ENCODE data around the gene FAM186B. TPM values are rescaled to one million over a fixed set of nuclear protein-coding genes. Genes with fewer than 3 reads are reported as not detected.

Gene FAM186B
- total RNA-seq, 4 donors from 2014 or later: 0.42 to 0.98 (median 0.44) TPM; not detected in 1

GRCh38 chr12:49568442-49569162, 36.8 kb downstream of the FAM186B start:
- peaks cover 0 to 53% (median 14%) of the 10 kb centered on the region in 4 donors for H3K4me1 ChIP-seq
- DNase-seq (ENCODE audit: low spot score in 2 of 2): no peak

GRCh38 chr12:49567611-49568441, 37.6 kb downstream of the FAM186B start, which contains the start of gene MCRS1:
TSS of gene MCRS1 (minus strand) at chr12:49568142. CDS start at chr12:49566731, 1,411 bp downstream.
- no peaks in the 10 kb centered on the region for H3K9me3 ChIP-seq
- TF ChIP-seq POLR2A (IDR thresholded peaks at IDR 0.05) (peak in 1 of 2 donors; percentile 52), CTCF (IDR thresholded peaks at IDR 0.05) (peak in 2 of 5 experiments; percentile 15 to 33), EP300 (IDR thresholded peaks at IDR 0.05) (peak; percentile 92 to 94)
- peaks cover 0 to 53% (median 14%) of the 10 kb centered on the region in 4 donors for H3K4me1 ChIP-seq
- peak; percentile 74 to 90 for DNase-seq (ENCODE audit: low spot score in 2 of 2)
- H3K27me3 ChIP-seq: no peaks in the 10 kb centered on the region
- WGBS, 2 donors: 0 to 1% methylated on average over 45 to 52 of the region's 54 CpGs
- peak within 1 kb of the TSS; percentile 53 to 87 (median 74) for H3K4me3 ChIP-seq
- H3K36me3 ChIP-seq: peaks cover 0 to 33% (median under 1%) of the 10 kb centered on the region in 3 donors
- H3K27ac ChIP-seq: peak within 1 kb of the TSS; percentile 85 to 98 (median 88)

More at GRCh38 chr12:49568442-49569162, 36.8 kb downstream of the FAM186B start:
- peak overlapping the region; percentile 53 to 87 (median 74) for H3K4me3 ChIP-seq
- no peaks in the 10 kb centered on the region for H3K9me3 ChIP-seq
- peaks cover 0 to 25% (median 0%) of the 10 kb centered on the region in 3 donors for H3K36me3 ChIP-seq
- H3K27me3 ChIP-seq: no peaks in the 10 kb centered on the region
- WGBS, 2 donors: 1 to 2% methylated on average over 19 of the region's 19 CpGs
- H3K27ac ChIP-seq: peak overlapping the region; percentile 85 to 98 (median 88)
- TF ChIP-seq EP300 (IDR thresholded peaks at IDR 0.05) (no peak), POLR2A (IDR thresholded peaks at IDR 0.05) (no peak)

GRCh38 chr12:49567302-49567610, 38.2 kb downstream of the FAM186B start:
- DNase-seq (ENCODE audit: low spot score in 2 of 2): no peak
- Histone ChIP-seq H3K9me3 (no peaks in the 10 kb centered on the region), H3K27ac (peak overlapping the region in 3 of 4 donors; percentile 86 to 98 (median 90)), H3K4me1 (peaks cover 0 to 53% (median 14%) of the 10 kb centered on the region in 4 donors), H3K36me3 (peaks cover 0 to 39% (median 4%) of the 10 kb centered on the region in 3 donors), H3K4me3 (peak overlapping the region; percentile 53 to 87 (median 74)), H3K27me3 (no peaks in the 10 kb centered on the region)
- TF ChIP-seq CTCF (IDR thresholded peaks at IDR 0.05) (no peak), POLR2A (IDR thresholded peaks at IDR 0.05) (no peak), EP300 (IDR thresholded peaks at IDR 0.05) (no peak)
- WGBS, 2 donors: 3 to 4% methylated on average over 8 to 11 of the region's 11 CpGs

- Histone ChIP-seq H3K9me3 (no peaks in the 10 kb centered on the region), H3K27ac (no peak overlapping the region), H3K36me3 (peaks cover 4 to 48% (median 7%) of the 10 kb centered on the region in 3 donors), H3K4me1 (peaks cover 0 to 50% (median 14%) of the 10 kb centered on the region in 4 donors), H3K27me3 (no peaks in the 10 kb centered on the region), H3K4me3 (no peak overlapping the region)
- DNase-seq (ENCODE audit: low spot score in 2 of 2): no peak
- no peak for TF ChIP-seq CTCF (IDR thresholded peaks at IDR 0.05)
- no peak for TF ChIP-seq POLR2A (IDR thresholded peaks at IDR 0.05)
- TF ChIP-seq EP300 (IDR thresholded peaks at IDR 0.05): no peak
- WGBS, 2 donors: 88 to 93% methylated on average over 9 to 13 of the region's 13 CpGs
These were observed 39.1 kb downstream of the FAM186B start for GRCh38 chr12:49566361-49566760.

GRCh38 chr12:49565406-49566265, 39.8 kb downstream of the FAM186B start:
- 92 to 95% methylated on average over 12 of the region's 12 CpGs for WGBS, 2 donors
- Histone ChIP-seq H3K36me3 (peaks cover 4 to 55% (median 12%) of the 10 kb centered on the region in 3 donors), H3K4me3 (no peak overlapping the region), H3K4me1 (peaks cover 0 to 43% (median 14%) of the 10 kb centered on the region in 4 donors), H3K27ac (no peak overlapping the region), H3K9me3 (no peaks in the 10 kb centered on the region), H3K27me3 (no peaks in the 10 kb centered on the region)
- no peak for DNase-seq (ENCODE audit: low spot score in 2 of 2)
- TF ChIP-seq EP300 (IDR thresholded peaks at IDR 0.05) (no peak), CTCF (IDR thresholded peaks at IDR 0.05) (no peak), POLR2A (IDR thresholded peaks at IDR 0.05) (no peak)
